Activated CD4-positive, alpha-beta memory T cell treated with anti-CD3 and anti-CD28 coated beads for 36 hours (primary cell): ENCODE measurements around the gene NMUR1. TPM values are rescaled to one million over a fixed set of nuclear protein-coding genes. Genes with fewer than 3 reads are reported as not detected.

Experiments
- CTCF ChIA-PET: fragments of 350-600 bp; sonication (Branson Sonifier 250); formaldehyde crosslinking; loops from one replicate; lab custom pipeline; 2021; ENCODE audit warnings: antibody characterized with exemption, inconsistent platforms; lab: Charles Lee
- POLR2A ChIA-PET: fragments of 350-600 bp; sonication (Branson Sonifier 250); formaldehyde crosslinking; loops from one replicate; lab custom pipeline; 2021; ENCODE audit warnings: antibody characterized with exemption; lab: Charles Lee
- DNase-seq: peaks from one replicate; pipeline ENCODE4 v3.0.0-alpha.2; 2020
- H3K27ac Mint-ChIP-seq: one replicate; pipeline ENCODE4 v1.8.0; 2021; ENCODE audit warnings: mixed read lengths
- H3K27me3 Mint-ChIP-seq: one replicate; pipeline ENCODE4 v1.8.0; 2021; ENCODE audit warnings: mixed read lengths
- H3K36me3 Mint-ChIP-seq: one replicate; pipeline ENCODE4 v1.8.0; 2021; ENCODE audit warnings: mixed read lengths
- H3K4me1 Mint-ChIP-seq: one replicate; pipeline ENCODE4 v1.8.0; 2021; ENCODE audit warnings: low read depth, mixed read lengths
- H3K4me3 Mint-ChIP-seq: one replicate; pipeline ENCODE4 v1.8.0; 2021; ENCODE audit warnings: mild to moderate bottlenecking, mixed read lengths
- H3K9me3 Mint-ChIP-seq: one replicate; pipeline ENCODE4 v1.8.0; 2021; ENCODE audit warnings: mixed read lengths
- intact Hi-C: fragments of 100-400 bp; cut with micrococcal nuclease; formaldehyde crosslinking; loops from one replicate; pipeline ENCODE4 v1.15.1; 2023
- total RNA-seq, 2 experiments: library from RNA; stranded (reverse); gene quantifications; one replicate each; pipeline ENCODE4 v1.2.3, GENCODE V29; 2021

NMUR1 gene
- total RNA-seq, 2 experiments from 2014 or later = 0.07 TPM; not detected in 1

DNA sequence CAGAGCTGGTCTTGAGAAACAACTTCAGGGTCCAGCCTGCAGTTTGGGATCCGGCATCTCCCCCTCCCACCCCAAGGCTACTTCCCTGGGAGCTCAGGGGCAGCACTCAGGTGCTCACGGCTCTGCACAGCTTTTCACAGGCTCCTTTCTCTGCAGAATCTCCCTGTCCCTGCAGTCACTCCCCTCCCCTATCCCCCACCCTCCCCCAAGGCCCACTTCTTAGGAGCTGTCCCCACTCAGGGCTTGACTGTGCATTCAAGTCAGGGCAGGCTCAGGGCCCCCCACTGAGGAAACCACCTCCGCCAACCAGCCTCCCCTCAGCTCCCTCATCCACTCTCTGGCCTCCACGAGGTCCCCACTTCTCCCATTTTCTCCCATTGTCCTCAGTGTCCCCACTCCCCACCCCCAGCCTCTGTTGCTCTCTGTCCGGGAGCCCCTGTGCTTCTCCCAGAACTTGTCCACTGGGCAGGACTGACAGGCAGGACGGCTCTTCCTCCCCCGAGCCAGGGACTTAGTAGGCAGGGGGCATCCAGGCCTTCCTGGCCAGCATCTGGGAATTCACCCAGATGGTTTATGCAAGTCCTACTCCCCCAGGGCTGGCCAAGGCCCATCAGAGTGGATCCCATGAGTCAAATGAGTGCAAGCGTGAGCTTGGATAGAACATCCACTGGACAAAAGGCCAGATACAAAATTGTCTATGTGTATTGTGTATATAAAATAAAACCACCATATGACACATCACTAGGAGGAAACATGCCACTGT is 7.6 kb downstream of the NMUR1 start:
- ChIA-PET POLR2A (no interaction called here), CTCF (interaction anchor here (1.1 to 2.1 kb wide), 4 partner anchors 30 to 192 kb away, joined by 3 to 6 read pairs (median 4); no protein-coding TSS in a partner anchor)
- no peak for DNase-seq
- Mint-ChIP-seq H3K36me3 (no peaks in the 10 kb centered on the region), H3K9me3 (no peaks in the 10 kb centered on the region), H3K4me3 (no peak overlapping the region), H3K27me3 (no peaks in the 10 kb centered on the region), H3K4me1 (peaks cover 26% of the 10 kb centered on the region), H3K27ac (no peak overlapping the region)
- intact Hi-C loops = no loop called here

DNA sequence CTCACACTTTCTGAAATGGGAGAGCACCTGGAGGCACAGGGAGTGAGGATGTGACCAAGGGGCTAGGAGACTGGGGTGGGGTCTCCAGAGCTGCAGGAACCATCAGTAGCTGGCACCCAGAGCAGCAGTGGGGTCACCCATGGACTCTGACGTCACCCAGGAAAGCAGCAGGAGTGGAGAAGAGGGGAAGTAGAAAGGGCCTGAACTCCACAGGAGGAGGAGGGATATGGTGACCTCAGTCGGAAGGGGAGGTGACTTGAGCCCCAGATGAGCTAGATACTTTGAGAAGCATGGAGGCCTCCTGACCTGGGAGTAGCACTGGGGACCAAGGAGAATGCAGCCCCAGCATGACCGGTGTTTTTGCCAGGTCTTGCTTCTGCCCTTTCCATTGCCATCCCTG is 8.8 kb downstream of the NMUR1 start:
- Mint-ChIP-seq H3K9me3 (no peaks in the 10 kb centered on the region), H3K36me3 (no peaks in the 10 kb centered on the region), H3K27ac (no peak overlapping the region), H3K4me1 (peaks cover 28% of the 10 kb centered on the region), H3K4me3 (no peak overlapping the region), H3K27me3 (no peaks in the 10 kb centered on the region)
- DNase-seq = no peak
- intact Hi-C loops = no loop called here
- CTCF ChIA-PET = interaction anchor here (1.1 to 2.0 kb wide), 5 partner anchors 9 to 153 kb away, joined by 3 to 6 read pairs (median 4); partner anchors contain the start of gene NMUR1
- POLR2A ChIA-PET = interaction anchor here (0.6 kb wide), 1 partner anchor 37 kb away, joined by 3 read pairs; no protein-coding TSS in a partner anchor

DNA sequence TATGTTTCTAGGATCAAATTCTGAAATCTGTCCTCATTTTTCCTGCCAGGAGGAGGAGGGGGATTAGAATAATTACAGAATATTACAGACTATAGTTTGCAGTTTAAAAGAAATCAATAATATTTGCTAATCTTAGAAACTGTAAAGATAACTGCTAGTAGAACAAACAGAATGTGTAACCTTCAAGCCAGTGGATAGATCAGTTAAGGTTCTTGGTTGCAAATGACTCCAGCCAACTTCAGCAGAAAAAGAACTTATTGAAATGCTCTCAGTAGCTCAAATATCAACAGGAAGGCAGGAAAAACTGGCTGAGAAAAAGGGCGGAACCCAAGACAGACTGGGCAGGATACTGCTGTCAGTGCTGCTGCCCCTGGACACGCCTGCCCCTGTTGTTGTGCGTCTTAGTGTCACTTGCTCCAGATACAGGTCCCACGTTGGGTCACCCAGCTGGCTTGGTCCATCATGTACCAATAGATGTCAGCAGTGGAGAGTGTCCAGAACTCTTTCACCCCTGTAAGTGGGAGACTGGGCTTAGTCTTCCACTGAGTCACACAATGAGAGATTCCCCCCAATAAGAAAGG is 10.2 kb downstream of the NMUR1 start:
- Mint-ChIP-seq H3K4me3 (no peak overlapping the region), H3K27me3 (no peaks in the 10 kb centered on the region), H3K27ac (no peak overlapping the region), H3K4me1 (peaks cover 20% of the 10 kb centered on the region), H3K9me3 (no peaks in the 10 kb centered on the region), H3K36me3 (no peaks in the 10 kb centered on the region)
- POLR2A ChIA-PET = no interaction called here
- CTCF ChIA-PET = interaction anchor here (1.6 kb wide), 1 partner anchor 82 kb away, joined by 5 read pairs; no protein-coding TSS in a partner anchor
- DNase-seq = no peak
- intact Hi-C loops = no loop called here

DNA sequence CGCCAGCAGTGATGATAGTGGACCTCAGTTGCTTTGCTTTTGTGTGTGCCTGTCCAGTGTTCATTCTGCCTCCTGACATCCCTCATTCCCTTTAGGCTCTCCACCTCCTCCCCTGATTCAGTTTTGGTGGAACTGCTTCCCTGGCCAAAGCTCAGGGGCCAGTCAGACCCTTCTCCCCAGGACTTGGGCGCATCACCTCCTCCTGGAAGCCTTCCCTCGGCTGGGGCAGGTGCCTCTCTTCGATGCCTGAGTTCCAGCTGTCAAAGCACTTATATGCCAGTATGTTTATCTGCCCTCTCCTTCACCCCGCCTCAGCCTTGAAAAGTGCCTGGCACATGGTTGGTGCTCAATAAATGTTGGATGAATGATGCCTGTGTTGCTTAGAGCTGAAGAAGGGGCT is 11.5 kb downstream of the NMUR1 start:
- intact Hi-C loops = no loop called here
- Mint-ChIP-seq H3K9me3 (no peaks in the 10 kb centered on the region), H3K27ac (no peak overlapping the region), H3K27me3 (no peaks in the 10 kb centered on the region), H3K36me3 (peaks cover 2% of the 10 kb centered on the region), H3K4me3 (no peak overlapping the region), H3K4me1 (peaks cover 15% of the 10 kb centered on the region)
- ChIA-PET CTCF (interaction anchor here (0.7 to 3.5 kb wide), 6 partner anchors 27 to 98 kb away, joined by 3 to 57 read pairs (median 10); no protein-coding TSS in a partner anchor), POLR2A (no interaction called here)
- no peak for DNase-seq

DNA sequence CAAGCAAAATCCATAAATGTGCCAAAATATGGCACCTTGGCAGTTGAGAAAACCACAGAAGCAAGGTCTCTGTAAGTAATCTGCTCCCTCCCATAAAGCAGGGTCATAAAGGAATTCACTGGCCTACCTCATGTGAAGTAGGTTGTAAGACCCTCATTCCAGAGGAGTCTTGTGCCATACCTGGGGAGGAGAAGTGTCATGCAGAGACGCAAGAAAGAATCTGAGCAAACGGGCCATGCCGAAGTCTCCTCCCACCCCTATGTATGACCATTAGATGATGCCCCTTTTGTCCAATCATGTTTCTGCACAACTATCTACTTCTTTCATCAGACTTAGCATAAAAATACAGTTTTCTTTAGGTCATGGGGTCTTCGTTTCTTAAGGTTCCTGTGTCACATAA is 14.6 kb downstream of the NMUR1 start:
- Mint-ChIP-seq H3K4me1 (peaks cover 14% of the 10 kb centered on the region), H3K36me3 (peaks cover 2% of the 10 kb centered on the region), H3K9me3 (no peaks in the 10 kb centered on the region), H3K4me3 (no peak overlapping the region), H3K27ac (no peak overlapping the region), H3K27me3 (no peaks in the 10 kb centered on the region)
- POLR2A ChIA-PET = interaction anchor here (1.4 to 2.0 kb wide), 2 partner anchors 40 to 51 kb away, joined by 3 to 12 read pairs; partner anchors contain the start of gene NCL
- no peak for DNase-seq
- CTCF ChIA-PET = interaction anchor here (0.8 to 1.6 kb wide), 5 partner anchors 33 to 159 kb away, joined by 3 to 16 read pairs (median 5); no protein-coding TSS in a partner anchor
- intact Hi-C loops = no loop called here

DNA sequence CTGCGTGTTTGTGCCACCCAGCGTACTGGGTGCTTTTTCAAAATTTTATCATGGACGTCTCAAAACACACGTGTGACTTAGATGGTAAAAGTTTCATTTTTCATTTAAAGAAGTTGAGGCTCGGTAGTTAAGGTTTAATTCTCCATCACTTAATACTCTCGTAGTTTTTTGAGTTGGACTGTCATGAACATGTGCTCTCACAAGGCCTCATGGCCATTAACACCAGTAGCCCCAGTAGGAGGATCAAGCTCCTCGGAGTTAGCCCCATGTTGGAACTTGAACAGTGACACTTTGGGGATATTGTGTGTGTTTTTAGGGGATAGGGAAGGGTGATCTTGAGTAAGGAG is 15.3 kb downstream of the NMUR1 start:
- H3K27me3 Mint-ChIP-seq = no peaks in the 10 kb centered on the region
- H3K27ac Mint-ChIP-seq = peak overlapping the region; percentile 91
- H3K4me3 Mint-ChIP-seq = peak overlapping the region; percentile 93
- POLR2A ChIA-PET = interaction anchor here (1.4 to 2.0 kb wide), 2 partner anchors 40 to 51 kb away, joined by 3 to 12 read pairs; partner anchors contain the start of gene NCL
- no peak for DNase-seq
- intact Hi-C loops = loop anchor here (1.0 kb wide), 4 partner anchors 51 to 193 kb away; partner anchors contain the start of genes NCL and PTMA
- peaks cover 14% of the 10 kb centered on the region for H3K4me1 Mint-ChIP-seq
- CTCF ChIA-PET = interaction anchor here (0.6 to 1.6 kb wide), 8 partner anchors 32 to 200 kb away, joined by 3 to 16 read pairs (median 4); no protein-coding TSS in a partner anchor
- peaks cover 2% of the 10 kb centered on the region for H3K36me3 Mint-ChIP-seq
- H3K9me3 Mint-ChIP-seq = no peaks in the 10 kb centered on the region

DNA sequence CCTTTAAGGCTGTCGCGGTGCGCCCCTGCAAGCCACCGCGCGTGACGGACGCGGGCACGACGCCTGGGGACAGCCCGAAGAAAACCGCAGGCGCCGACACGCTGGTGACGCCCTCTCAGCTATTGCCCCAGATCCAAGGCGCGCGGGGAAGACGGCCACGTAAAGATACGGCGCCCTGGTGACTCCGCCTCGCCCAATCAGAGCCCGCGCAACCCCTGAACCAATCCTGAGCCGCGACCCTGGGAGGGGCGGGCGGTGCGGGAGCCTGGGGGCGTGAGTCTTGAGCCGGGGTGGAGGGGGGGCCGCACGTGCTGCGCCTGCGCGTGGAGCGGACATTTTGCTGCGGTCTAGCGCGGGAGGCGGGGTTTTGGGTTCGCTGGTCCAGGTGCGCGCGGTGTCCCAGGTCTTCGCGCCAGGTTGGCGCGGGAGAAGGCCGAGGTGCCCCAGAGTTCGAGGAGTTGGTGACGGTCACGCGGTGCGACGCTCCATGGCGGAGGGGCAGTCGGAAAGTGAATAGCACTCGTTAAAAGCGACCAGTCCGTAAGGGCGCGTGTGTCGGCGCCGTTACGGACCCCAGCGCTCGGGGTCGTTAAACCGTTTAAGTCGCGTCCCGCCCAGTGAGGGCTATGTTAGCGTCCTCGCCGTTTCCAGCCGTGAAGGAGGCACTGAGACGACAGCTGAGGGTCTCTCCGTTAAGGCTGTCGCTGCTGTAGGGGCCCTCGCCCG is 15.9 kb downstream of the NMUR1 start:
- peak; percentile 99 for DNase-seq
- Mint-ChIP-seq H3K36me3 (peaks cover 2% of the 10 kb centered on the region), H3K27ac (peak overlapping the region; percentile 91), H3K27me3 (no peaks in the 10 kb centered on the region), H3K4me3 (peak overlapping the region; percentile 93), H3K9me3 (no peaks in the 10 kb centered on the region), H3K4me1 (peaks cover 14% of the 10 kb centered on the region)
- intact Hi-C loops = loop anchor here (1.0 kb wide), 4 partner anchors 50 to 194 kb away; partner anchors contain the start of genes NCL and PTMA
- POLR2A ChIA-PET = interaction anchor here (0.6 to 2.0 kb wide), 4 partner anchors 32 to 99 kb away, joined by 3 to 12 read pairs (median 3); partner anchors contain the start of gene NCL
- CTCF ChIA-PET = interaction anchor here (0.6 to 1.6 kb wide), 8 partner anchors 32 to 200 kb away, joined by 3 to 16 read pairs (median 4); no protein-coding TSS in a partner anchor

DNA sequence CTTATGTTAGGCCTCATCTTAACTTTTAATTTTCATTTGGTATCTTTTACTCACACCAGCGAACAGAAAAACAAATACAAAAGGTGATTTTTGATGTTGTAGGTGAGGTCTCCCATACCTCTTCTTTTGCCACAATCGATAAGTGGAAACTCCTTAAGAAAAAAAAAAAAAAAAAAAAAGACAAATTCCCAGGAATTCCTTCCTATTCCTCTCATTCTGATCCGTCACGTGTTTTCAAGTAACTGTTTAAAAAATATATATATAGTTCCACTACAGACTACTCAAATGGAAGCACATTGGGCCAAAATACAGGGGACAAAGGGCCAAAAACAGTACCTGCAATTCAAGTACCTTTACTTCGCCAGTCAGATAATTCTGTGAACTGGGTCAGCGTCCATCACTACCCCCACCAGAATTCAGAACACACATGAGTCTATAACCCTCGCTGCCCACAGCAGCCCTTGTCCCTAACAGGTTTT is 16.5 kb downstream of the NMUR1 start:
- ChIA-PET POLR2A (interaction anchor here (0.6 to 2.0 kb wide), 3 partner anchors 31 to 99 kb away, joined by 3 to 12 read pairs (median 3); partner anchors contain the start of gene NCL), CTCF (interaction anchor here (1.6 kb wide), 1 partner anchor 31 kb away, joined by 4 read pairs; no protein-coding TSS in a partner anchor)
- H3K27ac Mint-ChIP-seq = peak overlapping the region; percentile 91
- no peaks in the 10 kb centered on the region for H3K9me3 Mint-ChIP-seq
- H3K36me3 Mint-ChIP-seq = peaks cover 7% of the 10 kb centered on the region
- DNase-seq = no peak
- peak overlapping the region; percentile 93 for H3K4me3 Mint-ChIP-seq
- intact Hi-C loops = loop anchor here (1.0 kb wide), 5 partner anchors 30 to 195 kb away; partner anchors contain the start of genes NCL and PTMA
- no peaks in the 10 kb centered on the region for H3K27me3 Mint-ChIP-seq
- H3K4me1 Mint-ChIP-seq = peaks cover 14% of the 10 kb centered on the region

DNA sequence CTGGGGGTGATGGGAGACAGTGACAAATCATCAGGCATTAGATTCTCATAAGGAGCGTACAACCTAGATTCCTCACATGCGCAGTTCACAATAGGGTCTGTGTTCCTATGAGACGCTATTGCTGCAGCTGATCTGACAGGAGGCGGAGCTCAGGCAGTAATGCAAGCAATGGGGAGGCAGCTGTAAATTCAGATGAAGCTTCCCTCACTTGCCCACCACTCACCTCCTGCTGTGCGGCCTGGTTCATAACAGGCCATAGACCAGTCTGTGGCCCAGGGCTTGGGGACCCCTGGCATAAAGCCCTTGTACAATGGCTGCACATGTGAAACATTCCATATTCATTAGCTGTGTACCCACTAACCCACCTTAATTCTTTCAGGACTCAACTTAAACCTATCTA is 18.0 kb downstream of the NMUR1 start:
- ChIA-PET CTCF (interaction anchor here (0.7 to 2.9 kb wide), 3 partner anchors 29 to 89 kb away, joined by 3 to 13 read pairs (median 8); no protein-coding TSS in a partner anchor), POLR2A (no interaction called here)
- H3K4me1 Mint-ChIP-seq = peaks cover 12% of the 10 kb centered on the region
- H3K27ac Mint-ChIP-seq = no peak overlapping the region
- peaks cover 9% of the 10 kb centered on the region for H3K36me3 Mint-ChIP-seq
- intact Hi-C loops = no loop called here
- H3K4me3 Mint-ChIP-seq = no peak overlapping the region
- DNase-seq = no peak
- no peaks in the 10 kb centered on the region for H3K27me3 Mint-ChIP-seq
- no peaks in the 10 kb centered on the region for H3K9me3 Mint-ChIP-seq

DNA sequence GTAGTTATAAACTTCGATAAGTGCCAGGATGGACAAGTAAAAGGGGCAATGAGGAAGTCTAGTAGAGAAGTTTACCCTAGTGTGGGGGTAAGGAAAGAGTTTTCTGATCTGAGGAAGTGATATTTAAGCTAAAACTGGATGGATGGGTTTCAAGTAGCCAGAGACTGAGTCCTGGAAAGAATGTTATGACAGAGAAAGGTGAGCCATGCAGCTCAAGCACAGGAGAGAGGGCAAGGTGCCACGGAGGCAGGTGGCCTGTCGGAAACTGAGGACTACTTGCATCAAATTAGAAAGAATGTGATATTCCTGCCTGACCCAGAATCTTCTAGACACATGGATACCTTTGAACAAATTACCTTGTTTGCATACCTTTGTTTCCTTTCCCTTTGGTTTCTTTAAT is 26.5 kb downstream of the NMUR1 start:
- DNase-seq = no peak
- intact Hi-C loops = no loop called here
- Mint-ChIP-seq H3K9me3 (no peaks in the 10 kb centered on the region), H3K4me1 (no peaks in the 10 kb centered on the region), H3K27me3 (no peaks in the 10 kb centered on the region), H3K4me3 (no peak overlapping the region), H3K27ac (no peak overlapping the region), H3K36me3 (peaks cover 18% of the 10 kb centered on the region)
- ChIA-PET CTCF (interaction anchor here (1.6 kb wide), 1 partner anchor 21 kb away, joined by 8 read pairs; no protein-coding TSS in a partner anchor), POLR2A (no interaction called here)

DNA sequence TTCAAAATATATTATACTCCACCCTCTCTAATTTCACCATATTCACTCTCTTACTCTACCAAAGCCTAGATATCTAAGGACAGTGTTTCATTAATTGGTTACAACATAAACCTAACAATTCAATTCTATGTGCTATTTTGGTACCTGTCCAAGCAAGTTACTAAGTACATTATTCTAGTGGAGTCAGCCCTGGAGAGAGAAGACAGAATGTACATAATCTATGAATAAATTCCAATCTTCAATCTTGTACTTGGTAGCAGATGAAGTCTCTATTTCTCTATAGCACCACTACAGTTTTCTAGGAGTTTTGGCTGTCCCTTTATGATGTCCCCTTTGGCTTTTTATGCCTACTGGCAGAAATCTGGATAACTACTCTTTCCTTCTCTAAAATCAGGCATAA is 27.6 kb downstream of the NMUR1 start:
- Mint-ChIP-seq H3K27ac (no peak overlapping the region), H3K36me3 (peaks cover 18% of the 10 kb centered on the region), H3K4me1 (no peaks in the 10 kb centered on the region), H3K4me3 (no peak overlapping the region), H3K27me3 (no peaks in the 10 kb centered on the region), H3K9me3 (no peaks in the 10 kb centered on the region)
- ChIA-PET CTCF (no interaction called here), POLR2A (no interaction called here)
- DNase-seq = no peak
- intact Hi-C loops = no loop called here
